GM11168 (cell line): ENCODE results near the gene MRPL27.

Source experiments
- in situ Hi-C: fragments of 300-500 bp; cut with MboI; formaldehyde crosslinking; loops from one replicate; pipeline ENCODE4 v1.12.0; 2022; ENCODE audit warnings: low sequenced_read_pairs; ENCODE audit not compliant: unreplicated experiment

Gene MRPL27

DNA sequence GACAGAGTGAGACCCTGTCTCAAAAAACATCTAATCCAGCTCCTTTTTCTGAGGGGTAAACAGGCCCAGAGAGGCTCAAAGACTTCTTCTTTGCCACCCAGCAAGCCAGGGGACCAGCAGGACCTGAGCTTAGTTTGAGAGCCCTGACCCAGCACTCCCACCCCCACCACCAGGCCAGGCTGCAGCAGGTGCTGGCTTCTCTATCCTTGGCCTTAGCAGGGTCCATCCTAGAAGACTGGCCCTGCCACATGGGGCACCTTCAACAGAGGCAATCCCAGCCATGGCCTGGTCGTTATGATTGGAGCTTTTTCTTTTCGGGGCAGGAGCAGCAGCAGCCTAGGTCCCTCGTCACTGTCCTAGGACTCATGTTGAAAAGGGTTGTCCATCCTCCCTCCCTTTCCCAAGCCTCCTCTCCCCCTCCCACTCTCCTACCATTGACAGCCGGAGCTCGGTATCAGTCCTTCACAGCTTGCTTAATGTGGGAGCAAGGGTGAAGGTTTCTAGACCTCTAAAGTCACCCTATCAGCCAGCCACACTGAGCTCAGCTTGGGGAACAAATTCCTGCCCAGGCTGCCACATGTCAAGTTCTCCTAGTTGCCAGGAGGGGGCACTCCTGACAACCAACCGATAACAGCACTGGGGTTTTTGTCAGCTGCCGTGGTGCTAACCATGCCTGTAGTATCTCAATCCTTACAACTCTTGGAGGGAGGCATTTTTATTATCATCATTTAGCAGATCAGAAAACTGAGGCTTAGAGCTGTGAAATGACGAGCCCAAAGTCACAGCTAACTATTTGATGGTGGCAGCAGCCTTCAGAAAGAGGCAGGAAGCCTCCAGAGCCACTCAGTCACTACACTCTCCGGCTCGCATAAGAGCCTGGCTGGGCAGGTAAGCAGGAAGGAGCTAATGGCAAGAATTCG lies 11.2 kb downstream of the MRPL27 start:
- in situ Hi-C loops: no loop called here

DNA sequence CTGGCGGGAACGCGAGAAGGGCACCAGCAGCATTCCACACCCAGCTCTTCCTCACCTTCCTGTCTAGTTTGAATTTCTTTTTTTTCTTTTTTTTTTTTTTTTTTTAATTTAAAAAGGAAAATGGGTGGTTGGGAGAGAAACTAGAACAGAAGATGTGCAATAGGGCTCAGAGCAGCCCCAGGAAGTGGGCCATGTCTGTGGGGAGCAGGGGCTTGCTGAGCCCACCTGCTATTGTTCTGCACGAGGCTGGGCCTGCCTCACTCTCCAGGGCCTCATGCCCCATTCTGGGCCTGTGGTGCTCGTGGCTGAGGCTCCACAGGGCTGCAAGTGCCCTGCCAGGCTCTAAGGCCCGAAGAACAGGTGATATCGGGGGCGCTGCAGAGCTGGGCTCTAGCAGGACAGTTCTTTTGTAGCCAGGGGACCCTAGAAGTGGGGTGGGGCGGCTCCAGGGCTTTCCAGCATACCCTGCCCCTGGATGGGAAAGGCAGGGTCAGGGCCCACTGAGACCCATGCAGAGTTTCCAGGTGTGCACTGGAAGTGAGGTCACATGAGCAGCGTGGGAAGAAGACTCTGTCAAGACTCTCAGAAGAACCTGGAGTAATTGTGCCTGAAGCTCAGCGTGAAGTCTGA lies 12.4 kb downstream of the MRPL27 start:
- in situ Hi-C loops: no loop called here

DNA sequence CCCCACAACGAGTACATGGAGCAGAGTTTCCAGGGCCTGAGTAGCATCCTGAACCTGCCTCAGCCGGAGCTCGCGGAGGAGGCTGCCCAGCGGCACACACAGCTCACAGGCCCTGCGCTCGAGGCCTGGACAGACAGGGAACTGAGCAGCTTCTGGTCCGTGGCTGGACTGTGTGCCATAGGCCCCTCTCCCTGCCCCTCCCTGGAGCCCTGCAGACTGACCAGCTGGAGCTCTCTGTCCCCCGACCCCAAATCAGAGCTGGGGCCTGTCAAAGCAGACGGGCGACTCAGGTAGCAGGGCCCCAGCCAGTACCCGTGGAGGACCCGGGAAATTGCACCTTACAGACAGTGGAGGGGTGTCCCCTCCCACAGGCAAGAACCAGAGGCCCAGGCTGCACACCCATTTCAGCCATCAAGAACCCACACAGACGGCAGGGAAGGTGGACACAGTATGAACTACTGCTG lies 13.0 kb downstream of the MRPL27 start:
- in situ Hi-C loops: no loop called here

DNA sequence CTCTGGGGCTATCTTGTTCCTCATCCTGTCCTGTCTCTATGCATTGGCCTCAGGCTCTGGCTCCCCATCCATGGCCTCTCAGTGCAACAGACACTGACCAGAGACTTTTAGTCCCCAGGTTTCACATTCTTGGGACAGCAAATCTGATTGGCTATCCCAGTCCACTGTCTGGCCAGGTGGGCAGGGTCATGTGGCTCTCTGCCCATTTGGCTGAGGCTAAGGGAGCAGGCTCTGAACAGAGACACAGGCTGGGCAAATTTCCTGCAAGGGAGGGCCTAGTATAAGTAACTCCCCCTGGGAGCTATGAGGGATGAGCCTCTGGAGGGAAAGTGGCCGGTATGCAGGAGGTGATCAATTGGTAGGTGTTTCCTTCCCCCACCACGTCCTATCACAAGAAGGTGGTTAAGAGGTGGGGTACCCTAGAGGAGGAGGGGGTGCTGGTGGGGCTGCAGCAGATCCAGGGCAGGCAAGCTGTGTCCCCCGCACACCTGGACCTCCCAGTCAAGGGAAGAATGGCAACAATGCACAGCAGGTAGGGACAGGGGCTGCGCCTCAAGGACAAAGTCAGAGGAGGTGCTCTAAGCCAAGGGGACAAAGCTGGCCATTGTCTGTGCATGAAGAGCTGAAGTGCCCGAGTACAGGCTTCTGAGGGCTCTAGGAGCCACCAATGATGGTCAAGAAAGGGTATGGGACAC lies 13.8 kb downstream of the MRPL27 start:
- in situ Hi-C loops: no loop called here

DNA sequence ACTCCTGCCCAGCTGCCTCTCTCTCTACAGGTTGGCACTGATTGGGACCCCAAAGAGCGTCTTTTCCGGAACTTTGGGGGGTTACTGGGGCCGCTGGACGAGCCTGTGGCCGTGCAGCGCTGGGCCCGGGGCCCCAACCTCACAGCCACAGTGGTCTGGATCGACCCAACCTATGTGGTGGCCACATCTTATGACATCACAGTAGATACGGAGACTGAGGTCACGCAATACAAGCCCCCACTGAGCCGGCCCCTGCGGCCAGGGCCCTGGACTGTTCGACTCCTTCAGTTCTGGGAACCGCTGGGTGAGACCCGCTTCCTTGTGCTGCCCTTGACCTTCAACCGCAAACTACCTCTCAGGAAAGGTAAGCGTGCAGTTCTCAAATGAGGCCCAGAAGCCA lies 14.8 kb downstream of the MRPL27 start:
- in situ Hi-C loops: no loop called here

DNA sequence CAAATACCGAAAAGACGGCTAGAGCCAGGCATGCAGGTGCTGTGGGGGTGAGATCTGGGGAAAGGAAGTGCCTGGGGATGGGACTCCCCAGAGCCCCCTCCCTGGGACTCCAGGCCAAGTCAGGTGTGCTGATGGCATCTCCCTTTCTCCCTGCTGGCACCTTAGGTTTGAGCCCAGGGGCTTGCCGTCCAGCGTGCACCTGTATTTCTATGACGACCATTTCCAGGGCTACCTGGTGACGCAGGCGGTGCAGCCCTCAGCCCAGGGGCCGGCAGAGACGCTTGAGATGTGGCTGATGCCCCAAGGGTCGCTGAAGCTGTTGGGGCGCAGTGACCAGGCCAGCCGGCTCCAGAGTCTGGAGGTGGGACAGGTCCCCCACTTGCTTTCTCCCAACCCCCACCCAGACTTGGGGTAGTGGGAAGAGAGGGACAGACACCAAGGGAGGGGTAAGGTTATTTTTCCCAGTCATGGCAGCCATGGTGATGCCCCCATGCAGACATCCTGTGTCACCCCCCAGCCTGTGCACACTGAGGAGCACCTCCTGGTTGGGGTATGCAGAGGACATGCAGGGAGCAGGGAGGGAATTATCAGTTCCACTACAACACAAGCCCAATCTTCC lies 16.0 kb downstream of the MRPL27 start:
- in situ Hi-C loops: no loop called here

DNA sequence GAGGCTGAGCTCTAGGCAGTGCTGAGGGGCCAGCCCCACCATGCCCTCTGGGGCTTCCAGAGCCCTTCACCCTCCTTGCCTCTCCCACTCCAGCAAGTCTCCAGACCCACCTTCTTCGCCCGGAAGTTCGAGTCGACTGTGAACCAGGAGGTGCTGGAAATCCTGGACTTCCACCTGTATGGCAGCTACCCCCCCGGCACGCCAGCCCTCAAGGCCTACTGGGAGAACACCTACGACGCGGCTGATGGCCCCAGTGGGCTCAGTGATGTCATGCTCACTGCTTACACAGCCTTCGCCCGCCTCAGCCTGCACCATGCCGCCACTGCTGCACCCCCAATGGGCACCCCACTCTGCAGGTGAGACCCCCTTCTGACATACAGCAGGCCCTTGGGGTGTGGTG lies 16.6 kb downstream of the MRPL27 start:
- in situ Hi-C loops: no loop called here

DNA sequence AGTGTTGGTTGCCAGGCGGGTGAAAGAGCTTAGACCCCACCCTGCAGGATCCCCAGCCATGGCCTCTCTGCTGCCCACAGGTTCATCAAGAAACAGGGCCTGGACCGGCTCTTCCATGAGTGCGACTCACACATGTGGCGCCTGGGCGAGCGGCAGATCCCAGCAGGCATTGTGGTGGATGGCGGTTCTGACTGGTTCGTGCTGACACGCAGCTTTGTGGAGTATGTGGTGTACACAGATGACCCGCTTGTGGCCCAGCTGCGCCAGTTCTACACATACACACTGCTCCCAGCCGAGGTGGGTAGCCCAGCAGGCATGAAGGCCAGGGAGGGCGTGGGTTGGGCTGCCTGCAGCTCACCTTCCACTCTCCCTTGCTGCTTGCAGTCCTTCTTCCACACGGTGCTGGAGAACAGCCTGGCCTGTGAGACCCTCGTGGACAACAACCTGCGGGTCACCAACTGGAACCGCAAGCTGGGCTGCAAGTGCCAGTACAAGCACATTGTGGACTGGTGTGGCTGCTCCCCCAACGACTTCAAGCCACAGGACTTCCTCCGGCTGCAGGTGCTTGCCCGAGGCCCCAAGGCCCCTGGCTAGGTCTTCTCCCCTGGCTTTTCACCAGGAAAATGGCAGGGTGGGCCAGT lies 17.2 kb downstream of the MRPL27 start:
- in situ Hi-C loops: no loop called here

DNA sequence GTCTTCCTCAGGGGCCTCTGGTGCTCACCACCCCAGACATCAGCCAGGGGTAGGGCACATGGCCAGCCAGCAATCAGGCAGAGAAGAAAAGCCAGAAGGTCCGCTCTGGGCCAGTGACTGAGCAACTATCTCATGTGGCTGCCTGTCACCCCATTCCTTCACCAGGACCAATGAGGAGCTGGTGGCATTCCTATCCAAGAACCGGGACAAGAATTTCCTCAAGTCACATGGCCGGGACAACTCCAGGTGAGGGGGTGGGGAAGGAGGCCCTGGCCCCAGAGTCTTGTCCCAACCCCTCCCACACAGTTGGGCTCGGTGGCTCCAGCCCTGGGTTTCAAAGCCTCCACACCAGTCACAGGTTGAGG lies 17.7 kb downstream of the MRPL27 start:
- in situ Hi-C loops: no loop called here

DNA sequence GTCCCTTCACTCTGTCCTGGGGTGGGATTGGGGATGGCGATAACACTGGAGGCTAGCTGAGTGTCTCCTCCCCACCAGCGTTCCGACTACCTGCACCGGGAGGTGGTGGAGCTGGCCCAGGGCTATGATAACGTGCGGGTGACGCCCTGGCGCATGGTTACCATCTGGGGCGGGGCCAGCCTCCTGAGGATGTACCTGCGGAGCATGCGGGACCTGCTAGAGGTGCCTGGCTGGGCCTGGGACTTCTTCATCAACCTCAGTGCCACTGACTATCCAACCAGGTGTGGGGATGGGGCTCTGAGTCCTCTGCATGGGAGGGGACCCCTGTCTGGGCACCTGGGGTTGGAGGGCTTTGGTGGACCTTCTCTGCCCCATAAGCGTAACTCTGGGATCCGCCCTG lies 18.2 kb downstream of the MRPL27 start:
- in situ Hi-C loops: no loop called here

DNA sequence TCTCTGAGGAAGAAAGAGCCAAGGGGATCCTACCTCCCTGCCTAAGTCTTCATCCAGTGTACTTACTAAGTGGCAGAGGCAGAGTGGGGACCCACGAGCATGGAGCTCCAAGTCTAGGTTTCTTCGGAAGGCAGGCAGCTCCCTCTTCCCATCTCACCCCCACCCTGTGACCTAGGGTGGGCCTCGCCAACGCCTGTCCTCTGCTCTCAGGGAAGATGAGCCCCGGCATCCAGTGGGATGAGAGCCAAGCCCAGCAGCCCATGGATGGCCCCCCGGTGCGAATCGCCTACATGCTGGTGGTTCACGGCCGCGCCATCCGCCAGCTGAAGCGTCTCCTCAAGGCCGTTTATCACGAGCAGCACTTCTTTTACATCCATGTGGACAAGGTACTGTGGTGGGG lies 18.8 kb downstream of the MRPL27 start:
- in situ Hi-C loops: no loop called here

DNA sequence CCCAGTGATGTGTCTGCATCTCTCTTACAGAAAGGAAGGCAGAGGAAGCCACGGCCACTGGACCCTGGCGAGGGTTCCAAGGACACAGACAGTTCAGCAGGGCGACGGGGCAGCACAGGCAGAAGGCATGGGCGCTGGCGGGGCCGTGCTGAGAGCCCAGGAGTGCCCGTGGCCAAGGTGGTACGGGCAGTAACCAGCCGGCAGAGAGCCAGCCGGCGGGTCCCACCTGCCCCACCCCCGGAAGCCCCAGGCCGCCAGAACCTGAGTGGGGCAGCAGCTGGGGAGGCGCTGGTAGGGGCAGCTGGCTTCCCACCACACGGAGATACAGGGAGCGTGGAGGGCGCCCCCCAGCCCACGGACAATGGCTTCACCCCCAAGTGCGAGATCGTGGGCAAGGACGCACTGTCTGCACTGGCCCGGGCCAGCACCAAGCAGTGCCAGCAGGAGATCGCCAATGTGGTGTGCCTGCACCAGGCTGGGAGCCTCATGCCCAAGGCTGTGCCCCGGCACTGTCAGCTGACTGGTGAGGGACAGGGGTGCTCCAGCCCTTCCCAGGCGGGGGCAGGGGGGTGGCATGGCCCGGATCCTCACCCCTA lies 19.3 kb downstream of the MRPL27 start:
- in situ Hi-C loops: no loop called here

DNA sequence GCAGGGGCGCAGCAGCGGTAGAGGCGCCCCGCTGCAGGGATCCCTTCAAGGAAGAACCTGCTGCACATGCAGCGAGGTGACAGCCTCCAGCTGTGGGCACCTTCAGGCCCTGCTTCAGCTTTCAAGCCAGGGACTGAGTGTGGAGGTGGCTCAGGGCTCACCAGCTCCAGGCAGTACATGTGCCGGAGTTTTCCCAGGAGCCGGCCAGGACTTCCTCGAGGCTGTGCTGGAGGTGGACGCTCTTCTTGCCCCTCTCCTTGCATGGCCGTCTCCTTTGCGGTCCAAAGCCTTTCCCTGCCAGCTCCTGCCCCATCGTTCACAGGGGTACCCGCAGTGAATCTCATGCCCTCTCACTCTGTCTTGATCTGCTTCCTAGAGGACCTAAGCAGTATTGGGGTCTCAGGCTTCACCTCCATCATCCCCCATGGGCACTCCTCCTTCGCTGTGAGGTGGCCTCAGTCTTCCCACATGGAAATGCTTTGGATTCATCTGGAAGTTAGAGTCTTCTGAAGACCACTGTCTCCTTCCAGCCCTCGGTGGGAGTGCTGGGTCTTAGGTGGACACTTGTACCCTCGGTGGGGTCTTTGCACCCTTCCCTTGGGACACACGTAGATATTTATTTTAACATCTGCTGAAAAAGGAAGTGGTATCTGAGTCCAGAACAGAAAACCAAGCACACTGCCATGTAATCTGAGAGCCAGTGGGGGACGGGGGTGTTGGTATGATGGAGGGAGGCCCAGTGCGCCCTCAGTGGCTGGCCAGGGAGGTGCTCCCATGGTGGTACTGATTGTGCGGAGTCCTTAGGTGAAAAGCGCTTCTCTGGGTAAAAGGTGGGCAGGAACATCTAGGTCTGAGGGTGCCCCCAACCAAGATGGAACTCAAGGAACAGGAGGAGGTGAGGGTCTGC lies 20.0 kb downstream of the MRPL27 start:
- in situ Hi-C loops: no loop called here

DNA sequence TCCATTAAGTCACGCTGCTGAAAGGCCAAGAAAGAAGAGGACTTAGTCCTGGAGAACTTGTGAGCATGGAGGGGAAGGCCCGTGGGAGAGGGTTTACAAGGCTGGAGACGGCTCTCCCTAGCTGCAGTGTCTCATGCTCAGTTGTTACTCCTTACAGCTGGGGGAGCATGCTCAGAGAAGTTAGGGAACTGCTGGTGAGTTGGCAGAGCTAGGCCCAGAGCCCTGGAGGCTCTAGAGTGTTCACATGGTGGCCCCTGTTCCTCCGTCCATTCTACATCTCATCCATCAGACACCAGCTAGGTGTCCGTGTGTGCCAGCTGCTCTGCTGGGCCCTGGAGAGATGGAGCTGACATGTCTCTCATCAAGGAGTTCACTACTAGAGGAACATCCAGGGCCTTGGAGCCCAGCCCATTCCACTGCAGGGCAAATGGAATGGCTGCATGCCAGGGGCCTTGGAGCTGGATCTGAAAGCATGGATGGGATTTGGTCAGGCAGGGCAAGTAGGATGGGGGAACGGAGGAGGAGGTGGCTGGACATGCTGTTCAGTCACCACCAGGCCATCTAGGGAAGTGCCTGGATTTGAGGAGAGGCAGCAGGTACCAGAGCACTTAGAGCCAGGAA lies 20.8 kb downstream of the MRPL27 start:
- in situ Hi-C loops: no loop called here

DNA sequence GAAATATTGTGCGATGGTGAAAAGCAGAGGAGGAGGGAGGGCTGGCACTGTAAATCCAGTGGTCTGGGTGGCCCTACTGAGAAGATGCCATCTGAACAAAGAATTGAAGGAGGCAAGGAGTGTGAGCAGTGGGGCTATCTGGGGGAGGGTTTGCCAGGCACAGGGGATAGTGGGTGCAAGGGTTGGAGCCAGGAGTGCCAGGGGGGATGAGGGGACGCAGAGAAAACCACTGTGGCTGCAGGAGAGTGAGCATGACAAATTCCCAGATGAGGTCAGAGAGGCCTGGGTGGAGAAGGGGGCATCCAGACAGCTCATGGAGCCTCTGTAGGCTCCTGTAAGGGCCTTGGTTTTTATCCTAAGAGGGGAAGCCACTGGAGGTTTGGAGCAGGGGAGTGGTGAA lies 22.3 kb downstream of the MRPL27 start:
- in situ Hi-C loops: no loop called here

DNA sequence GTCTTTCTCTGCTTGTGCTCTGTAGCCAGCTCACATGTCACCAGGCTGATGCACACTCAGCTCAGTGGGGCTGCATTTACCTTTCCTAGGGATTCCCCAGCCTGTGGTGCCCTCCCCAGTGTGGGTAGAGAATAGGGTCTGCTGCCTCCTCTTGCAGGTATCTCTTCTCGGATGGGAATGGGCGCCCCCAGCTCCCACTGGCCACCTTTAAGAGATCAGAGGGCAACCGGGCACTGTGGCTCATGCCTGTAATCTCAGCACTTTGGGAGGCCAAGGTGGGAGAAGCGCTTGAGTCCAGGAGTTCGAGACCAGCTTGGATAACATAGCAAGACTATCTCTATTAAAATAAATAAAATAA lies 23.8 kb downstream of the MRPL27 start:
- in situ Hi-C loops: no loop called here

DNA sequence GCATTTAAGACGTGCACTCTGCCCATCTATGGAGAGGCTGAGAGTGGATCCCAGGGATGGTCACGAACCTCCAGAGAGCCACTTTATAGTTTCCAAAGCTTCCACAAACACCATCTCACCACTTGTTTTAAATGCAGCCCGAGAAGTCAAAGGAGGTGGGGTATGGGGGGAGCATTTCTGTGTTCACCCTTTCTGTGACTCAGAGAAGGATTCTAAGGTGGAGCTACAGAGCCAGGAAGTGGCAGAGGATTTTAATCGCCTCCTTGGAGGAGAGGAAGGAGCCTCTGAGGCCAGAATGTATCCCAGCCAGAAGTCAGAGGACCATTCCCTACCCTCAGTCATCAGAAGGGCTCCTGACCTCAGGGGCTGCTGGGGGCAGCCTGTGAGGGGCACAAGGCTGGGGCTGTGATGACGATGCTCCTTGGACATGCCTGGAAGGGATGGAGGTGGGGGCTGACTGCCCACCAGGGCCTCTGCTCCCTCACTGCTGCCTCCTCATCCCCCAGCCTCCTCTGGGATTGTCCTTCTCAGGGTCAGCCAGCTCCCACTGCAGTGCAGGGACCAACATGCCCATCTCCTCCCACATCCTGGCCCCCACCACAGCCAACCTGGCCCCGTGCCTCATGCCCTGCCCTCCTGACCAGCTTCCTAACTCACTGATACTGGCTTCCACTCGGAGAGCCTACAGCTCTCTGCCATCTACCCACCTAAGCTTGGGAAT lies 24.3 kb downstream of the MRPL27 start:
- in situ Hi-C loops: no loop called here

DNA sequence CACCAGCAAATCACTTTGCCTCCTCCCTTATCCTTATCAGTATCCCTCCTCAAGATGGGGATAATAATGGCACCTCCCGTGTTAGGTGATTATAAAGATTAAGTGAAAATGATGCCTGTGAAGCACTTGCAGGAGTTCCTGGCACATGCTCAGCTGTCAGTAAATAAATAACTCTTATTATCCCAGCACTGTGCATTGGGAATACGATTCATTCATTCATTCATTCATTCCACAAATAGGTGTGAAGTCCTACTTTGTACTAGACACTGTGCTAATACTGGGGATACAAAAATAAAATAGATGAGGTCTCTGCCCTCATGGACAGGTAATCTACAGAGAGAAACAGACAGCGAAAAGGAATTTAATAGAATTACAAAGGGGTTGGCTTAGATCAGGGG lies 25.1 kb downstream of the MRPL27 start:
- in situ Hi-C loops: no loop called here
